ENCODE data around the gene GUCA1A.
A peak's percentile ranks its signal among the peaks of the same experiment; 100 is the strongest.
"Not testable (repeated sequence)": the region's sequence is repeated elsewhere in the genome, so short reads cannot be mapped to it uniquely, and the experiment has no call there.

The GUCA1A gene

GRCh38 chr6:42203183-42203582 is 30.0 kb downstream of the GUCA1A start:
- no peak overlapping the region for H3K27ac ChIP-seq
- TF ChIP-seq, protein P1, sequence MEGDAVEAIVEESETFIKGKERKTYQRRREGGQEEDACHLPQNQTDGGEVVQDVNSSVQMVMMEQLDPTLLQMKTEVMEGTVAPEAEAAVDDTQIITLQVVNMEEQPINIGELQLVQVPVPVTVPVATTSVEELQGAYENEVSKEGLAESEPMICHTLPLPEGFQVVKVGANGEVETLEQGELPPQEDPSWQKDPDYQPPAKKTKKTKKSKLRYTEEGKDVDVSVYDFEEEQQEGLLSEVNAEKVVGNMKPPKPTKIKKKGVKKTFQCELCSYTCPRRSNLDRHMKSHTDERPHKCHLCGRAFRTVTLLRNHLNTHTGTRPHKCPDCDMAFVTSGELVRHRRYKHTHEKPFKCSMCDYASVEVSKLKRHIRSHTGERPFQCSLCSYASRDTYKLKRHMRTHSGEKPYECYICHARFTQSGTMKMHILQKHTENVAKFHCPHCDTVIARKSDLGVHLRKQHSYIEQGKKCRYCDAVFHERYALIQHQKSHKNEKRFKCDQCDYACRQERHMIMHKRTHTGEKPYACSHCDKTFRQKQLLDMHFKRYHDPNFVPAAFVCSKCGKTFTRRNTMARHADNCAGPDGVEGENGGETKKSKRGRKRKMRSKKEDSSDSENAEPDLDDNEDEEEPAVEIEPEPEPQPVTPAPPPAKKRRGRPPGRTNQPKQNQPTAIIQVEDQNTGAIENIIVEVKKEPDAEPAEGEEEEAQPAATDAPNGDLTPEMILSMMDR (conservative IDR thresholded peaks at IDR 0.05) = no peak

- TF ChIP-seq, protein P1 (conservative IDR thresholded peaks at IDR 0.05) = no peak
- H3K27ac ChIP-seq = no peak overlapping the region
Observed at GRCh38 chr6:42204768-42205282, 31.7 kb downstream of the GUCA1A start.

- H3K27ac ChIP-seq = not testable (repeated sequence)
Observed at GRCh38 chr6:42207559-42207958, 34.4 kb downstream of the GUCA1A start.

GRCh38 chr6:42210551-42210950 is 37.4 kb downstream of the GUCA1A start:
- peak overlapping the region; percentile 44 for H3K27ac ChIP-seq
- TF ChIP-seq, protein P1 (conservative IDR thresholded peaks at IDR 0.05) = no peak

- TF ChIP-seq, protein P1 (conservative IDR thresholded peaks at IDR 0.05) = no peak
- no peak overlapping the region for H3K27ac ChIP-seq
Observed at GRCh38 chr6:42211726-42212125, 38.6 kb downstream of the GUCA1A start.

- TF ChIP-seq, protein P1 (conservative IDR thresholded peaks at IDR 0.05) = no peak
- no peak overlapping the region for H3K27ac ChIP-seq
Observed at GRCh38 chr6:42212442-42212841, 39.3 kb downstream of the GUCA1A start.

- H3K27ac ChIP-seq = peak overlapping the region; percentile 87
Observed at GRCh38 chr6:42216495-42216894, 43.3 kb downstream of the GUCA1A start.

DNA sequence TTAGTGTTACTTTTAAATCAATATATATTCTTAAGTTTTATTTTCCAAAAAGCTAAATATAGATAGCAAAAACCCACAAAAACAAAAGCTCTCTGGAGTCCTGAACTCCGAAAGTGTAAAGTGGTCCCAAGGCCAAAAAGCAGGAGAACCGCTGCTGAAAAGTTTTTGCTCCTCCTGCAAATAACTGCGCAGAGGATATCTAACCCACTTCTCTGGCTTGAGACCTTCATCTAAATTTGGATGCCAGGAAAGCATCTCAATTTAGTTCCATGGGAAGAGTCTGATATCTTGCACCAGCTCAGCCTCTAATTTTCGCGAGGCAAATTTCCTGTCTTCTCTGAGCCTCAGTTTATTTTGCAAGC is 44.0 kb downstream of the GUCA1A start:
- peak overlapping the region; percentile 87 for H3K27ac ChIP-seq
- TF ChIP-seq, protein P1 (conservative IDR thresholded peaks at IDR 0.05) = no peak

Data from VCaP (cell line).